Parathyroid adenoma (tissue), 2 donors: Measurements from ENCODE around the gene CORT.
"Not testable (repeated sequence)": the region's sequence is repeated elsewhere in the genome, so short reads cannot be mapped to it uniquely, and the experiment has no call there.

Source experiments
- H2AFZ ChIP-seq: fragments of 300-600 bp; sonication (generic); one replicate; pipeline ENCODE4 v1.7.0; 2017; ENCODE audit warnings: antibody characterized with exemption, mild to moderate bottlenecking
- H3K27ac ChIP-seq: fragments of 300-600 bp; sonication (generic); one replicate; pipeline ENCODE4 v1.7.0; 2017
- H3K27me3 ChIP-seq: fragments of 300-600 bp; sonication (generic); one replicate; pipeline ENCODE4 v1.7.0; 2017; ENCODE audit warnings: low read length; ENCODE audit not compliant: control insufficient read depth, insufficient read depth
- H3K36me3 ChIP-seq: fragments of 300-600 bp; sonication (generic); one replicate; pipeline ENCODE4 v1.7.0; 2017; ENCODE audit warnings: low read length; ENCODE audit not compliant: control insufficient read depth, insufficient read depth
- H3K4me1 ChIP-seq: fragments of 300-600 bp; sonication (generic); one replicate; pipeline ENCODE4 v1.7.0; 2017; ENCODE audit warnings: control low read depth
- H3K4me2 ChIP-seq: fragments of 300-600 bp; sonication (generic); one replicate; pipeline ENCODE4 v1.7.0; 2017; ENCODE audit warnings: low read length
- H3K4me3 ChIP-seq: fragments of 300-600 bp; sonication (generic); one replicate; pipeline ENCODE4 v1.7.0; 2017; ENCODE audit warnings: low read depth, low read length
- H3K79me2 ChIP-seq: fragments of 300-600 bp; sonication (generic); one replicate; pipeline ENCODE4 v1.7.0; 2017; ENCODE audit warnings: control low read depth
- H3K9ac ChIP-seq: fragments of 300-600 bp; sonication (generic); one replicate; pipeline ENCODE4 v1.7.0; 2017; ENCODE audit warnings: mild to moderate bottlenecking
- H3K9me3 ChIP-seq: fragments of 300-600 bp; sonication (generic); one replicate; pipeline ENCODE4 v1.7.0; 2017; ENCODE audit warnings: low read length; ENCODE audit not compliant: control insufficient read depth
- TF ChIP-seq, protein P1 (sequence below): fragments of 300-600 bp; sonication (generic); IDR thresholded peaks from one replicate; pipeline ENCODE4 v1.7.0; 2017; ENCODE audit warnings: antibody characterized with exemption, mild to moderate bottlenecking
- donor health status: primary hyperparathyroidism.

CORT gene

DNA sequence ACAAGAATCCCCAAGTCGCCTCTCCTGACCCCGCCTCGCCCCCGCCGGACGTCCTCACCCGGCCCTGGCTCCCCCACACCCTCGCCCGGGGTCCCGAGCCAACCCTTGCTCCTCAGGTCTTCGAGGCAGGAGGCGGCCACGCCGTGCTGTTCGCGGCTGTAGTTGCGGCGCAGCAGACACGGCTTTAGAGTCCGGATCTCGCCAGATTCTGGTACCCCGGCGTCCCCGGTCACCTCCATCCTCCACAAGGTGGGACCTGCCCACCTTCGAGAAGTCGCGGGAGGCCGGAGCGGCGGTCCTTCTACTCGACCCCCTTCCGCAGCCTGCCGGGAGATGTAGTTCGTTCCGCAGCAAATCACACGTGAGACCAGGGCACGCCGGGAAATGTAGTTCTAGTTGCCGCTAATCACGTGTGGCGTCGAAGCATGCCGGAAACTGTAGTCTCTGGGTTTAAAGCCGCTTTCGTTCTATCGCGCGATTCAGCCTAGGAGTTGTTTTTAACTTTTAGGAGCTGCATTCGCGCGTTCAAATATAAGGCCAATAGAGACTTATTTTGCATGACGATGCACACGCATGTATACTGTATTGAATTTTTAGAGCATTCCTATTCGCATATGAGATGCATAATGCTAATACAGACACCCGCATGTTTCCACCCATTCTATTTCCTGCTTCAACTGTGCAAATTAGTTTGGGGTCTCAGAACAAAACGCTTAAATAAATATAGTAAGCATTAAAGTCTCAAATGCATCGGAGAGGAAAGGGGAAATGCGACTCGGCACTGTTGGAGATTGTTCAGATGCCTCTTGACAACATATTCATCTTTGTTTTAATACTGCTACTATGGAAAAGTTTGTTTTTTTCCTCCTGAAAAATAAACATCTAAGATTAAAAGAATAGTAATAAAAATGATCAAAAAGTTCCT, 22.7 kb downstream of the CORT start, which contains the start of gene DFFA:
TSS of gene DFFA (minus strand) at position 310 of the 925 bp plus-strand sequence. CDS start at position 239, 71 bp downstream.
- TF ChIP-seq, protein P1, sequence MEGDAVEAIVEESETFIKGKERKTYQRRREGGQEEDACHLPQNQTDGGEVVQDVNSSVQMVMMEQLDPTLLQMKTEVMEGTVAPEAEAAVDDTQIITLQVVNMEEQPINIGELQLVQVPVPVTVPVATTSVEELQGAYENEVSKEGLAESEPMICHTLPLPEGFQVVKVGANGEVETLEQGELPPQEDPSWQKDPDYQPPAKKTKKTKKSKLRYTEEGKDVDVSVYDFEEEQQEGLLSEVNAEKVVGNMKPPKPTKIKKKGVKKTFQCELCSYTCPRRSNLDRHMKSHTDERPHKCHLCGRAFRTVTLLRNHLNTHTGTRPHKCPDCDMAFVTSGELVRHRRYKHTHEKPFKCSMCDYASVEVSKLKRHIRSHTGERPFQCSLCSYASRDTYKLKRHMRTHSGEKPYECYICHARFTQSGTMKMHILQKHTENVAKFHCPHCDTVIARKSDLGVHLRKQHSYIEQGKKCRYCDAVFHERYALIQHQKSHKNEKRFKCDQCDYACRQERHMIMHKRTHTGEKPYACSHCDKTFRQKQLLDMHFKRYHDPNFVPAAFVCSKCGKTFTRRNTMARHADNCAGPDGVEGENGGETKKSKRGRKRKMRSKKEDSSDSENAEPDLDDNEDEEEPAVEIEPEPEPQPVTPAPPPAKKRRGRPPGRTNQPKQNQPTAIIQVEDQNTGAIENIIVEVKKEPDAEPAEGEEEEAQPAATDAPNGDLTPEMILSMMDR = no peak
- no peak within 1 kb of the TSS for H3K27ac ChIP-seq
- H3K9ac ChIP-seq = no peak within 1 kb of the TSS
- peak within 1 kb of the TSS; percentile 93 for H2AFZ ChIP-seq
- peaks cover 2% of the 10 kb centered on the region for H3K79me2 ChIP-seq
- H3K27me3 ChIP-seq = no peaks in the 10 kb centered on the region
- peak within 1 kb of the TSS; percentile 90 for H3K4me2 ChIP-seq
- H3K36me3 ChIP-seq = no peaks in the 10 kb centered on the region
- no peaks in the 10 kb centered on the region for H3K9me3 ChIP-seq
- no peaks in the 10 kb centered on the region for H3K4me1 ChIP-seq
- H3K4me3 ChIP-seq = peak within 1 kb of the TSS; percentile 94

DNA sequence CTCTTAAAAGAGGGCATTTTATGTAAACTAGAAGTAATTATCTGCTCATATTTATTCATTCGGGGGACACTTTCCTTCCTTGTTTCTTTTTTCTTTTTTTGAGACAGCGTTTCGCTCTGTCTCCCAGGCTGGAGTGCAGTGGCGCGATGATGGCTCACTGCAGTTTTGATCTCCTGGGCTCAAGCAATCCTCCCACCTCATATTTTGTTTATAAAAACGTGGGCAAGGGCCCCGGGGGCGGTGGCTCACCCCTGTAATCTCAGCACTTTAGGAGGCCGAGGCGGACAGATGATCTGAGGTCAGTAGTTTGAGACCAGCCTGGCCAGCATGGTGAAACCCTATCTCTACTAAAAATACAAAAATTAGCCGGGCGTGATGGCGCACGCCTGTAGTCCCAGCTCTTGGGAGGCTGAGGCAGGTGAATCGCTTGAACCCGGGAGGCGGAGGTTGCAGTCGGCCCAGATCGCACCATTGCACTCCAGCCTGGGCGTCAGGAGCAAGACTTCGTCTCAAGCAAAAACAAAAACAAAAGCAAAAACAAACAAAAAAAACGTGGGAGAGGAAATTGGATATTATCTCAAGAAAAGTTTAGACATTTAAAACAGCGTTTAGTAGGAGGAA, 23.4 kb downstream of the CORT start:
- Histone ChIP-seq H3K79me2 (peaks cover 2% of the 10 kb centered on the region), H3K36me3 (no peaks in the 10 kb centered on the region), H3K9ac (no peak overlapping the region), H3K4me3 (peak overlapping the region; percentile 94), H3K9me3 (no peaks in the 10 kb centered on the region), H2AFZ (no peak overlapping the region), H3K4me1 (no peaks in the 10 kb centered on the region), H3K27me3 (no peaks in the 10 kb centered on the region), H3K4me2 (no peak overlapping the region), H3K27ac (no peak overlapping the region)
- TF ChIP-seq, protein P1 = no peak

DNA sequence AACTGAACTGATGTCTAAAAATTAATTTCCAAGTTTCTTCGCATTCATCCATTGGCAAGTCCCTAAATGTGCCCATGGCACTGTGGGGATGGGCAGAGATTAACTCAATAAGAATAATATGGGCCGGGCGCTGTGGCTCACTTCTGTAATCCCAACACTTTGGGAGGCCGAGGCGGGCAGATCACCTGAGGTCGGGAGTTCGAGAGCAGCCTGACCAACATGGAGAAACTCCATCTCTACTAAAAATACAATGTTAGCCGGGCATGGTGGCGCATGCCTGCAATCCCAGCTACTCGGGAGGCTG, 24.4 kb downstream of the CORT start:
- Histone ChIP-seq H2AFZ (peak overlapping the region; percentile 52), H3K4me2 (peak overlapping the region; percentile 75), H3K4me3 (peak overlapping the region; percentile 89)
- H3K4me1 ChIP-seq, H3K9ac ChIP-seq, H3K36me3 ChIP-seq, H3K27ac ChIP-seq, H3K9me3 ChIP-seq, H3K27me3 ChIP-seq, H3K79me2 ChIP-seq: not testable (repeated sequence)

DNA sequence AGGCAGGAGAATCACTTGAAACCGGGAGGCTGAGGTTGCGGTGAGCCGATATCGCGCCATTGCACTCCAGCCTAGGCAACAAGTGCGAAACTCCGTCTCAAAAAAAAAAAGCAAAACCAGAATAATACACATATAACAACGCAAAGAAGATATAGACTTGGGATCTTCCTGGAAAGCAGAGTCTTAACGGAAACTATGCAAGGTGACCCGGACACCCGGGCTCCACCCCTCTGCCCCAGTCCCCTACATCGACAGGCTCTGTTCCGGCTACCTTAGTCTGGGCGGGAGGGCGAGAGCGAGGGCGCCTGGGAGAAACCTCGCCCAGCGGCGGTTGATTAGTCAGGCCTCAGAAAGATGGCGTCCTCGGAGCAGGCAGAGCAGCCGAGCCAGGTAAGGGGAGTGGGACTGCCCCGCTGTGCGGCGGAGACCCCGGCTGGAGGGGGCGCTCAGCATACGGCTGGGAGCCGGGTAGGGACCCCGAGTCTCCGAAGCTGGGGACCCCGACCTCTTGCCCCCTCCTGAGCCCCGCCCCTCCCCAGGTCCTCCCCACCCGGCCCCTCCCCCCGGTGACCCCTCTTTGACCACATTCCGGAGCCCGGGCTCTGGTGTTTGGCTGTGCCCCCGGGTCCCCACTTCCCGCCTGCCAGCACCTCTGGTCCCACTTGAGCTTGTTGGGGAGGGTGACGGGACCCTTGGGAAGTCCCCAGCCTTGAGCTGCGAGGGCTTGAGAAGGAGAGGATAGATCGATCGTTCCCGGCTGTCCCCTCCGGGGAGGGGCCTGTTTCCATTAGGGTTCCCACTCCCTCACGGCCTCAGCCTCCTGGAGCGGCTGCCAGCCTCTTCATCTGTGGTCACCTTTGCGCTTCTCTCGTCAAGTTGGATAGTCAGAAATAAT, 25.0 kb downstream of the CORT start, which contains the start of gene PEX14:
TSS of gene PEX14 (plus strand) at position 338 of the 895 bp plus-strand sequence. CDS start at position 355, 17 bp downstream.
- Histone ChIP-seq H3K79me2 (peaks cover 2% of the 10 kb centered on the region), H3K9ac (no peak within 1 kb of the TSS), H3K4me1 (no peaks in the 10 kb centered on the region), H3K36me3 (no peaks in the 10 kb centered on the region), H3K27ac (peak within 1 kb of the TSS; percentile 27), H3K4me2 (peak within 1 kb of the TSS; percentile 75), H2AFZ (peak within 1 kb of the TSS; percentile 52), H3K4me3 (peak within 1 kb of the TSS; percentile 89), H3K9me3 (no peaks in the 10 kb centered on the region), H3K27me3 (no peaks in the 10 kb centered on the region)
- TF ChIP-seq, protein P1 = no peak
